HCT116 (cell line): ENCODE data around the gene SMIM12. TPM values are rescaled to one million over a fixed set of nuclear protein-coding genes. Genes with fewer than 3 reads are reported as not detected.

Experiments used
- ATAC-seq: fragments of 200-7000 bp; cut with Tn5 transposase; 2 replicates; pipeline ENCODE4 v1.9.1; 2020; ENCODE audit warnings: mild to moderate bottlenecking, moderate library complexity
- BruUV-seq: library from RNA; stranded (reverse); fragments of 400-500 nt; replicated peaks from 2 replicates; lab custom pipeline; 2021; lab: Mats Ljungman, UMichigan
- CTCF ChIA-PET: fragments of 300-600 bp; sonication (Branson Sonifier 250); formaldehyde crosslinking; loops from one replicate; lab custom pipeline; 2021; ENCODE audit warnings: antibody characterized with exemption; lab: Charles Lee
- POLR2A ChIA-PET: fragments of 300-600, 350-600 bp; sonication (Branson Sonifier 250); formaldehyde crosslinking; loops from one replicate; lab custom pipeline; 2021; ENCODE audit warnings: antibody characterized with exemption; lab: Charles Lee
- RAD21 ChIA-PET, 2 experiments: fragments of 300-600 bp; sonication (Branson Sonifier 250); formaldehyde crosslinking; loops; one replicate each; lab custom pipeline; 2023; ENCODE audit warnings: low total read pairs in 2 of 2; ENCODE audit not compliant: uncharacterized antibody in 2 of 2, unreplicated experiment in 2 of 2, low non-redundant PET in 1 of 2; lab: Charles Lee
- DNase-seq: peaks from one replicate; pipeline ENCODE4 v3.0.0-alpha.2; 2010; ENCODE audit warnings: low read depth, low spot score
- H2AFZ ChIP-seq: fragments of 200-600 bp; shearing (Covaris generic), sonication (generic); 2 replicates; pipeline ENCODE4 v1.6.1; 2017; ENCODE audit warnings: low read depth, mixed run types, mixed read lengths, antibody characterized with exemption, low read length; ENCODE audit not compliant: poor library complexity, severe bottlenecking
- H3K27ac ChIP-seq: 2 replicates; pipeline ENCODE4 v1.5.1; 2012; ENCODE audit warnings: low read depth, low read length
- H3K27me3 ChIP-seq: fragments of 200-600 bp; sonication (generic); 2 replicates; pipeline ENCODE4 v1.6.1; 2016; ENCODE audit warnings: mixed run types, low read length, mixed read lengths; ENCODE audit not compliant: insufficient read depth
- H3K36me3 ChIP-seq, 2 experiments: fragments of 200-500 bp in 1 of 2; fragments of 200-600 bp in 1 of 2; sonication (Bioruptor generic) in 1 of 2; sonication (generic) in 1 of 2; 2 replicates each; pipeline versions ENCODE4 v1.5.1 to v1.6.1; 2014 to 2016; ENCODE audit warnings: low read length in 2 of 2, inconsistent platforms in 1 of 2, mixed read lengths in 1 of 2, mixed run types in 1 of 2; ENCODE audit not compliant: insufficient read depth in 2 of 2, control insufficient read depth in 1 of 2
- H3K4me1 ChIP-seq, 2 experiments: fragments of 200-600 bp in 1 of 2; sonication (generic) in 1 of 2; 2 replicates each; pipeline versions ENCODE4 v1.5.1 to v1.6.1; 2012 to 2017; ENCODE audit warnings: low read length in 2 of 2, inconsistent platforms in 1 of 2, mild to moderate bottlenecking in 1 of 2, mixed read lengths in 1 of 2, mixed run types in 1 of 2, moderate library complexity in 1 of 2; ENCODE audit not compliant: insufficient read depth in 2 of 2, control insufficient read depth in 1 of 2
- H3K4me2 ChIP-seq: fragments of 200-600 bp; sonication (generic); 2 replicates; pipeline ENCODE4 v1.6.1; 2017; ENCODE audit warnings: mixed run types, low read length, mixed read lengths
- H3K4me3 ChIP-seq, 2 experiments: fragments of 200-600 bp in 1 of 2; sonication (generic) in 1 of 2; replicated peaks in 1 of 2; 2 replicates each; pipeline ENCODE4 v1.5.1; 2011 to 2016; ENCODE audit warnings: low read length in 2 of 2, control low read depth in 1 of 2, low read depth in 1 of 2, mild to moderate bottlenecking in 1 of 2, mixed read lengths in 1 of 2, mixed run types in 1 of 2
- H3K79me2 ChIP-seq: fragments of 200-600 bp; sonication (generic); 2 replicates; pipeline ENCODE4 v1.6.1; 2017; ENCODE audit warnings: mild to moderate bottlenecking, mixed run types, low read length, moderate library complexity, mixed read lengths; ENCODE audit not compliant: insufficient read depth
- H3K9ac ChIP-seq: fragments of 200-600 bp; sonication (generic); 2 replicates; pipeline ENCODE4 v1.6.1; 2016; ENCODE audit warnings: low read length, mixed read lengths
- H3K9me2 ChIP-seq: fragments of 200-600 bp; sonication (generic), shearing (Covaris generic); 2 replicates; pipeline ENCODE4 v1.6.1; 2017; ENCODE audit warnings: mixed run types, mild to moderate bottlenecking, moderate library complexity; ENCODE audit not compliant: insufficient read depth
- H3K9me3 ChIP-seq, 2 experiments: fragments of 200-500 bp in 1 of 2; fragments of 200-600 bp in 1 of 2; sonication (Bioruptor generic) in 1 of 2; sonication (generic) in 1 of 2; 2 replicates each; pipeline ENCODE4 v1.6.1; 2014 to 2017; ENCODE audit warnings: low read length in 2 of 2, mixed read lengths in 2 of 2, inconsistent platforms in 1 of 2, low read depth in 1 of 2, mild to moderate bottlenecking in 1 of 2, mixed run types in 1 of 2, moderate library complexity in 1 of 2; ENCODE audit not compliant: control insufficient read depth in 1 of 2, insufficient read depth in 1 of 2
- H4K20me1 ChIP-seq: fragments of 200-600 bp; sonication (generic), shearing (Covaris generic); 2 replicates; pipeline ENCODE4 v1.6.1; 2017; ENCODE audit warnings: mixed run types, mild to moderate bottlenecking, moderate library complexity; ENCODE audit not compliant: insufficient read depth
- CEBPB ChIP-seq: IDR thresholded peaks from 2 replicates; pipeline ENCODE4 v1.6.1; 2012; ENCODE audit warnings: low read depth
- EGR1 ChIP-seq: IDR thresholded peaks from 2 replicates; pipeline ENCODE4 v1.6.1; 2012; ENCODE audit warnings: low read depth
- EZH2 ChIP-seq: fragments of 200-600 bp; sonication (generic); IDR thresholded peaks from 2 replicates; pipeline ENCODE4 v1.6.1; 2017; ENCODE audit warnings: antibody characterized with exemption, mixed run types
- EZH2phosphoT487 ChIP-seq: fragments of 200-600 bp; IDR thresholded peaks from 2 replicates; pipeline ENCODE4 v1.6.1; 2018; ENCODE audit warnings: antibody characterized with exemption, borderline replicate concordance
- FOSL1 ChIP-seq: IDR thresholded peaks from 2 replicates; pipeline ENCODE4 v1.6.1; 2012; ENCODE audit warnings: low read depth
- JUND ChIP-seq: IDR thresholded peaks from 2 replicates; pipeline ENCODE4 v1.6.1; 2012
- SP1 ChIP-seq: IDR thresholded peaks from 2 replicates; pipeline ENCODE4 v1.6.1; 2012; ENCODE audit warnings: low read depth
- TCF7L2 ChIP-seq: IDR thresholded peaks from 2 replicates; pipeline ENCODE4 v1.7.0; 2011; ENCODE audit warnings: borderline replicate concordance, inconsistent platforms; ENCODE audit not compliant: insufficient read depth, insufficient read length; ENCODE audit errors: extremely low read depth
- ZNF274 ChIP-seq: fragments of 200-500 bp; sonication (Bioruptor generic); IDR thresholded peaks from 2 replicates; pipeline ENCODE4 v1.6.1; 2014; ENCODE audit warnings: mild to moderate bottlenecking, low read depth, low read length, inconsistent platforms
- intact Hi-C: fragments of 100-400 bp; cut with micrococcal nuclease; formaldehyde crosslinking; loops from 2 replicates; pipeline ENCODE4 v1.10.0; 2022
- total RNA-seq: library from RNA; stranded (reverse); gene quantifications from one replicate; pipeline ENCODE4 v1.2.1, GENCODE V29; 2021; ENCODE audit not compliant: unreplicated experiment
- TF ChIP-seq, protein P1 (sequence below), 3 experiments: fragments of 200-600 bp in 1 of 3; sonication (generic) in 1 of 3; IDR thresholded peaks in 2 of 3; conservative IDR thresholded peaks in 1 of 3; 2 replicates each; pipeline ENCODE4 v1.5.1; 2012 to 2017; ENCODE audit warnings: low read depth in 2 of 3, low read length in 2 of 3, antibody characterized with exemption in 1 of 3, borderline replicate concordance in 1 of 3, control low read depth in 1 of 3, mild to moderate bottlenecking in 1 of 3, mixed read lengths in 1 of 3, mixed run types in 1 of 3, moderate library complexity in 1 of 3; ENCODE audit not compliant: insufficient read depth in 1 of 3
- TF ChIP-seq, protein P2 (sequence below): IDR thresholded peaks from 2 replicates; pipeline ENCODE4 v1.6.1; 2012; ENCODE audit warnings: low read depth
- TF ChIP-seq, protein P3 (sequence below): IDR thresholded peaks from 2 replicates; pipeline ENCODE4 v1.6.1; 2011; ENCODE audit warnings: mild to moderate bottlenecking, low read length, moderate library complexity; ENCODE audit not compliant: insufficient replicate concordance; ENCODE audit errors: extremely low read depth
- TF ChIP-seq, protein P4 (sequence below): IDR thresholded peaks from 2 replicates; pipeline ENCODE4 v1.6.1; 2012

The SMIM12 gene
- total RNA-seq, 1 experiment from 2014 or later = 31.3 TPM

DNA sequence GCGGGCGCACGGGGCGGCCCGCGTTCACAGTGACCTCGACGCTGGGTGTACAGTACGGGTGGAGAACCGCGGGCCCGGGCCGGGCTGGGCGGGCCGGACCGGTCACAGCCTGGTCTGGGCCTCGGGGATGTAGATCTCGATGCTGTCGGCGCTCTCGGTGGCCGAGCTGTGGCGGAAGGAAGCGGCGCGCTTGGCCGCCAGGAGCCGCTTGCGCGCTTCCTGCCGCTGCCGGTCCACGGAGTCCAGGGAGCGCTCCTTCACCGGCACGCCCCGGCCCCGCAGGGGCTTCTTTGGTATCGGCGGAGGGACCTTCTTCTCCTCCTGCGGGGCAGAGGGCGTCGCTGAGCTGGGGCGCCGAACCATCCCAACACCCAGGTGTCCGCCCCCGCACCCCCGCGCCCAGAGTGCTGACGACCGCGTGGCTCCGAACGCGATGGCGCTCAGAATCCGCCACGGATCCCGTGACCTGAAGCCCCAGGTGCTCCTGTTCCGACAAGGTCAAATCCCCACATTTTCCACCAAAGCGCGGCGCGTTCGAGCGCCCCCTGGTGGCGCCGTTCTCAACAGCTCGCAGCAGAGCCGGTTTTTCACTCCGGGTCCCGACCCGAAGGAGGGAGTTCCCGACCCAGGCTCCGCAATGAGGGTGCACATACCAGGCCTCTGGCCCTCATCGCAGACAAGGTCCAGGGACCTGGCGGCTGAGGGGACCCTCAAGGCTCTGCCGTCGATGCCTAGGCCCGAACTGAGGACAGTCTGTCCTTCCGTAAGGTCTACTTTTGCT is 6.6 kb upstream of the SMIM12 start (continued):
- TF ChIP-seq, protein P1, sequence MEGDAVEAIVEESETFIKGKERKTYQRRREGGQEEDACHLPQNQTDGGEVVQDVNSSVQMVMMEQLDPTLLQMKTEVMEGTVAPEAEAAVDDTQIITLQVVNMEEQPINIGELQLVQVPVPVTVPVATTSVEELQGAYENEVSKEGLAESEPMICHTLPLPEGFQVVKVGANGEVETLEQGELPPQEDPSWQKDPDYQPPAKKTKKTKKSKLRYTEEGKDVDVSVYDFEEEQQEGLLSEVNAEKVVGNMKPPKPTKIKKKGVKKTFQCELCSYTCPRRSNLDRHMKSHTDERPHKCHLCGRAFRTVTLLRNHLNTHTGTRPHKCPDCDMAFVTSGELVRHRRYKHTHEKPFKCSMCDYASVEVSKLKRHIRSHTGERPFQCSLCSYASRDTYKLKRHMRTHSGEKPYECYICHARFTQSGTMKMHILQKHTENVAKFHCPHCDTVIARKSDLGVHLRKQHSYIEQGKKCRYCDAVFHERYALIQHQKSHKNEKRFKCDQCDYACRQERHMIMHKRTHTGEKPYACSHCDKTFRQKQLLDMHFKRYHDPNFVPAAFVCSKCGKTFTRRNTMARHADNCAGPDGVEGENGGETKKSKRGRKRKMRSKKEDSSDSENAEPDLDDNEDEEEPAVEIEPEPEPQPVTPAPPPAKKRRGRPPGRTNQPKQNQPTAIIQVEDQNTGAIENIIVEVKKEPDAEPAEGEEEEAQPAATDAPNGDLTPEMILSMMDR (IDR thresholded peaks at IDR 0.05 in 2 of 3, conservative IDR thresholded peaks at IDR 0.05 in 1 of 3; ENCODE audit: borderline replicate concordance in 1 of 3, insufficient read depth in 1 of 3, low read depth in 2 of 3, low read length in 2 of 3) = peak; percentile 89 to 97 (median 93)

DNA sequence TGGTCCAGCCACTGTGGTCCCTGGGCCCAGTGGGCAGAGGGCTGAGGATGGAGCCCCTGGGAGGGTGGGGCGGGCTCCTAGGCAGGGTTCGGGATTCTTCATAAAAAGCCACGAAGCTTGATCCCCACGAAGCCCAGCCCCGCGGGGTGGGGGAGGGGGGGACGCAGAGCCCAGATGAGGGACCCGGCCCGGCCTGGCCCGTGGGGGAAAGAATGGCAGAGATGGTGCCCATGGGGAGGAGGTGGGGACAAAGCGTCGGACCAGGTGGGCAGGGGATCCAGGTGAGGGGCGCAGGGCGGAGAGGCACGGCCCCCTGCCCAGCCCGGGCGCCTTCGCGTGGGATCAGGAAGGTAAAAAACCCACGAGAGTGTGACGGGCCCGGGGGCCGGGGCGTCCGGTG is 6.0 kb upstream of the SMIM12 start:
- TF ChIP-seq, protein P2, sequence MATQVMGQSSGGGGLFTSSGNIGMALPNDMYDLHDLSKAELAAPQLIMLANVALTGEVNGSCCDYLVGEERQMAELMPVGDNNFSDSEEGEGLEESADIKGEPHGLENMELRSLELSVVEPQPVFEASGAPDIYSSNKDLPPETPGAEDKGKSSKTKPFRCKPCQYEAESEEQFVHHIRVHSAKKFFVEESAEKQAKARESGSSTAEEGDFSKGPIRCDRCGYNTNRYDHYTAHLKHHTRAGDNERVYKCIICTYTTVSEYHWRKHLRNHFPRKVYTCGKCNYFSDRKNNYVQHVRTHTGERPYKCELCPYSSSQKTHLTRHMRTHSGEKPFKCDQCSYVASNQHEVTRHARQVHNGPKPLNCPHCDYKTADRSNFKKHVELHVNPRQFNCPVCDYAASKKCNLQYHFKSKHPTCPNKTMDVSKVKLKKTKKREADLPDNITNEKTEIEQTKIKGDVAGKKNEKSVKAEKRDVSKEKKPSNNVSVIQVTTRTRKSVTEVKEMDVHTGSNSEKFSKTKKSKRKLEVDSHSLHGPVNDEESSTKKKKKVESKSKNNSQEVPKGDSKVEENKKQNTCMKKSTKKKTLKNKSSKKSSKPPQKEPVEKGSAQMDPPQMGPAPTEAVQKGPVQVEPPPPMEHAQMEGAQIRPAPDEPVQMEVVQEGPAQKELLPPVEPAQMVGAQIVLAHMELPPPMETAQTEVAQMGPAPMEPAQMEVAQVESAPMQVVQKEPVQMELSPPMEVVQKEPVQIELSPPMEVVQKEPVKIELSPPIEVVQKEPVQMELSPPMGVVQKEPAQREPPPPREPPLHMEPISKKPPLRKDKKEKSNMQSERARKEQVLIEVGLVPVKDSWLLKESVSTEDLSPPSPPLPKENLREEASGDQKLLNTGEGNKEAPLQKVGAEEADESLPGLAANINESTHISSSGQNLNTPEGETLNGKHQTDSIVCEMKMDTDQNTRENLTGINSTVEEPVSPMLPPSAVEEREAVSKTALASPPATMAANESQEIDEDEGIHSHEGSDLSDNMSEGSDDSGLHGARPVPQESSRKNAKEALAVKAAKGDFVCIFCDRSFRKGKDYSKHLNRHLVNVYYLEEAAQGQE = no peak
- TF ChIP-seq JUND (no peak), SP1 (no peak), CEBPB (no peak), EGR1 (no peak), TCF7L2 (no peak), EZH2 (no peak), ZNF274 (no peak), EZH2phosphoT487 (no peak), FOSL1 (no peak)
- TF ChIP-seq, protein P3, sequence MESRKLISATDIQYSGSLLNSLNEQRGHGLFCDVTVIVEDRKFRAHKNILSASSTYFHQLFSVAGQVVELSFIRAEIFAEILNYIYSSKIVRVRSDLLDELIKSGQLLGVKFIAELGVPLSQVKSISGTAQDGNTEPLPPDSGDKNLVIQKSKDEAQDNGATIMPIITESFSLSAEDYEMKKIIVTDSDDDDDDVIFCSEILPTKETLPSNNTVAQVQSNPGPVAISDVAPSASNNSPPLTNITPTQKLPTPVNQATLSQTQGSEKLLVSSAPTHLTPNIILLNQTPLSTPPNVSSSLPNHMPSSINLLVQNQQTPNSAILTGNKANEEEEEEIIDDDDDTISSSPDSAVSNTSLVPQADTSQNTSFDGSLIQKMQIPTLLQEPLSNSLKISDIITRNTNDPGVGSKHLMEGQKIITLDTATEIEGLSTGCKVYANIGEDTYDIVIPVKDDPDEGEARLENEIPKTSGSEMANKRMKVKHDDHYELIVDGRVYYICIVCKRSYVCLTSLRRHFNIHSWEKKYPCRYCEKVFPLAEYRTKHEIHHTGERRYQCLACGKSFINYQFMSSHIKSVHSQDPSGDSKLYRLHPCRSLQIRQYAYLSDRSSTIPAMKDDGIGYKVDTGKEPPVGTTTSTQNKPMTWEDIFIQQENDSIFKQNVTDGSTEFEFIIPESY = no peak
- TF ChIP-seq, protein P4, sequence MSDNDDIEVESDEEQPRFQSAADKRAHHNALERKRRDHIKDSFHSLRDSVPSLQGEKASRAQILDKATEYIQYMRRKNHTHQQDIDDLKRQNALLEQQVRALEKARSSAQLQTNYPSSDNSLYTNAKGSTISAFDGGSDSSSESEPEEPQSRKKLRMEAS = no peak
- POLR2A ChIA-PET = no interaction called here
- intact Hi-C loops = no loop called here
- no peak overlapping the region for H3K4me2 ChIP-seq
- no peak overlapping the region for H3K4me3 ChIP-seq
- no peak for ATAC-seq
- no peaks in the 10 kb centered on the region for H3K36me3 ChIP-seq
- no peak overlapping the region for H3K9ac ChIP-seq
- peaks cover 0 to 8% of the 10 kb centered on the region in 2 experiments; a peak in 2 of 4 replicates for H3K4me1 ChIP-seq
- CTCF ChIA-PET = interaction anchor here (1.2 to 2.1 kb wide), 4 partner anchors 11 to 79 kb away, joined by 3 to 8 read pairs (median 5); no protein-coding TSS in a partner anchor
- RAD21 ChIA-PET = no interaction called here
- no peaks in the 10 kb centered on the region for H3K79me2 ChIP-seq
- DNase-seq = no peak
- H2AFZ ChIP-seq = no peak overlapping the region
- no TSS peak for BruUV-seq
- H3K9me2 ChIP-seq = no peaks in the 10 kb centered on the region
- no peaks in the 10 kb centered on the region for H3K27me3 ChIP-seq
- H3K27ac ChIP-seq = no peak overlapping the region
- H3K9me3 ChIP-seq = no peaks in the 10 kb centered on the region
- H4K20me1 ChIP-seq = no peaks in the 10 kb centered on the region
